Amniotic epithelial cell (primary cell): ENCODE measurements around the gene DGKI.

ENCODE experiments used
- DNase-seq: peaks from one replicate; pipeline ENCODE4 v3.0.0-alpha.2; 2010; ENCODE audit warnings: low read depth

Gene DGKI

GRCh38 chr7:137871170-137871915 lies 24.6 kb upstream of the DGKI start:
- peak; percentile 42 for DNase-seq

GRCh38 chr7:137870684-137871083 lies 23.9 kb upstream of the DGKI start:
- DNase-seq: peak; percentile 53

GRCh38 chr7:137870078-137870477 lies 23.3 kb upstream of the DGKI start:
- DNase-seq: no peak

GRCh38 chr7:137869260-137869659 lies 22.5 kb upstream of the DGKI start:
- no peak for DNase-seq

DNA sequence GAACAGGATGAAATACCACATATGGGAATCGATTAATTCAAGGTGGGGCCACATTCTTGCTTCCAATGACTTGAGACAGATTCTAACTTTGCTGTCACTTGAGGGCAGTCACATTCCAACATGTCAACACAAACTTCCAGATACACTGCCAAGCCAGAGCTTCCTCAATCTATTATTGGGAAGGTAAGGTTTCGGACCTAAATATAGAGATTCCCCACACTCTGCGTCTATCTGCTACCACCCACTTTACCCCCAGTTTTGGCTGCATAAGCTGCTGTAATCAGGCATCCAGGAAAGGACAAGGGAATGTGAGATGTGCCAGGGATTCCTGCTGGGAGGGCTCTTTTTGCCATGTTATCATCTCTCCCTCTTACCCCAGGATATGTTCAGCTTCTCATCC lies 20.5 kb upstream of the DGKI start:
- no peak for DNase-seq

- DNase-seq: no peak
Measured at GRCh38 chr7:137865764-137866163, 19.0 kb upstream of the DGKI start.

DNA sequence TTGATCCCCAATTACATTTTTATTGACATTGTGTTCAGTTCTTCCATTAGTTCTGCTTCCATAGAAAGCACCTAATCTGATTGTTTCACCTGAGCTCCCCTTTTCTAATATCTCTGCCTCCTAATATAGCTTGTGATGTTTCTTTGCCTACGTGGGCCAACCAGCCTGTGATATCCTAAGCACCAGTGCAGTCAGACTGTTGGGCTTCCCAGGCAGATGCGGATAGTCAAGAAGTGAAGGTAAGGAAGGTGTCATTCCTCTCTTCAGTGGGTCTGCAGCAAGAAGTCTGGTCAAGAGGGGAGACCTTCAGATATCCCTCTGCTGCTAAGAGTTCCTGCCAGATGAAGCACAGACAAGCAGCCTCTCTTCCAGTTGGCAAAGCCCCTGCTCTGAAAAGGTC lies 16.2 kb upstream of the DGKI start:
- DNase-seq: no peak

- no peak for DNase-seq
Measured at GRCh38 chr7:137862358-137862757, 15.6 kb upstream of the DGKI start.

- no peak for DNase-seq
Measured at GRCh38 chr7:137860542-137860941, 13.8 kb upstream of the DGKI start.

GRCh38 chr7:137853053-137853452 lies 6.3 kb upstream of the DGKI start:
- no peak for DNase-seq

DNA sequence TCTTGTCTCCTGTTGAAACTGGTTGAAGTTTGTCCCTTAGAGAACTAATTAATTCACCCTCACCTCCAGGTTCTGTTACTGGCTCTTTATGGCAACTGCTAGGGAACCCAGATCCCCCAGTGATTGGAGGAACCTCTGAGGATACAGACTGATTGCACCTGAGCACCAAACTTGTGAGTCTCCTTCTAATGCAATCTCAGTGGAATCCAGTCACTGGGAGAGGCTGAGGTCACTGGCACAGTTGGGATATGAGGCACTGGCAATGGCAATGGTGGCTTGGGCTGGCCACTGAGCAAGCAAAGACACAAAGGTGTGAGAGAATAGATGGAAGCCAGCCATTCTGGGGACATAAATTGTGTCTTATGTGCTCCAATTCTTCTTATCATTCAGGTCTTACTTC lies 5.3 kb upstream of the DGKI start:
- DNase-seq: no peak

DNA sequence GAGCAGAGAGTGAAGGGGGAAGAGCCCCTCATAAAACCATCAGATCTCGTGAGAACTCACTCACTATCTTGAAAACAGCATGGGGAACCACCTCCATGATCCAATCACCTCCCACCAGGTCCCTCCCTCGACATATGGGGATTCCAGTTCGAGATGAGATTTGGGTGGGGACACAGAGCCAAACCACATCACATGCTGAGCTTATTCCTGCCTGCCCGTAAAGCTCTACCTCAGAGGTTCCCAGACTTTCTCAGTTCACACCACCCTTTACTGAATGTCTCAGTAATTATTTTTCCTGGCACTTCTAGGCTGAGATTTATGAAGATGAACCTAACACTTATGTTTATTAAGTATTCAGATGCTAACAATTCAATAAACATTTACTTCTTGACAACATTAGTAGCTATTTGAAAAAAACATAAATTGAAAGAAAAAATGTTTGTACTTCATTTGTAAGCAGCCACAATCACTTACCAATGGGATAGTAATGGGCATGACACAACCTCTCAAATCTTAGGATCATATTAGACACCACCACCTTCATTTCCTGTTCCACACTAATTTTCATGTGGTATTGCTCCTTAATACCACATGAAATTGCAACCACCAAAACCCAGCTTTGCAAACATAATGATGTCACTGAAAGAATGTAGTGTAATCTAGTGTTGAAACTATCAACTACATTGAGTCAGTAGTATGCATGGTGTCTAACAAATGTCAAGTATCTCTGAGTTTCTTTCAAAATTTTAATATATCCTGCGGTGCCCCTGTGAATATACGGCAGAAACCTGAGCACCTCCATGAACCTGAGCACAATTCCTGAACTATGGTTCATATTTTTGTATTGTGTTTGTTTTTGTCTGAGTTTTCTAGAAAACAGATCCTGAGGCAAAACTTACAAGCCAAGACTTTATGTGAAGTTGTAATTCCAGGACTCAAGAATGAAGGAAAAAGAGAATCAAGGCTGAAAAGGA lies 4.5 kb upstream of the DGKI start:
- peak; percentile 71 for DNase-seq

GRCh38 chr7:137850571-137850970 lies 3.8 kb upstream of the DGKI start:
- peak; percentile 54 for DNase-seq

GRCh38 chr7:137848095-137848494 lies 1.3 kb upstream of the DGKI start:
- DNase-seq: no peak

- DNase-seq: peak; percentile 20
Measured at GRCh38 chr7:137847568-137848050, 835 bp upstream of the DGKI start.

DNA sequence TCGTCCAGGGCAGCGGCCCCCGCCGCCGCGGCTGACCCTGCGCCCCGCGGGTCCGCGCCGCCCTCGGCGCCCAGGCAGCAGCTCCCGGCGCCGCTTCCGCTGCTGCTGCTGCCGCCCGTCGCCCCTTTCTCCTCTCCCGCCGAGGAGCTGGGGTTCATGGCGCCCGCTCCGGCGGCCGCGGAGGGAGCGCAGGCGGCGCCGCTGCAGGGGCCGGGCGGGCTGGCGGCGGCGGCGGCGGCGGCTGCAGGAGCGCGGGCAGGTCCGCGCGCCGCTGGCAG lies 286 bp downstream of the DGKI start:
- DNase-seq: no peak

- DNase-seq: no peak
Measured at GRCh38 chr7:137844677-137845425, 1.9 kb downstream of the DGKI start.

- DNase-seq: no peak
Measured at GRCh38 chr7:137839903-137840779, 6.6 kb downstream of the DGKI start.

DNA sequence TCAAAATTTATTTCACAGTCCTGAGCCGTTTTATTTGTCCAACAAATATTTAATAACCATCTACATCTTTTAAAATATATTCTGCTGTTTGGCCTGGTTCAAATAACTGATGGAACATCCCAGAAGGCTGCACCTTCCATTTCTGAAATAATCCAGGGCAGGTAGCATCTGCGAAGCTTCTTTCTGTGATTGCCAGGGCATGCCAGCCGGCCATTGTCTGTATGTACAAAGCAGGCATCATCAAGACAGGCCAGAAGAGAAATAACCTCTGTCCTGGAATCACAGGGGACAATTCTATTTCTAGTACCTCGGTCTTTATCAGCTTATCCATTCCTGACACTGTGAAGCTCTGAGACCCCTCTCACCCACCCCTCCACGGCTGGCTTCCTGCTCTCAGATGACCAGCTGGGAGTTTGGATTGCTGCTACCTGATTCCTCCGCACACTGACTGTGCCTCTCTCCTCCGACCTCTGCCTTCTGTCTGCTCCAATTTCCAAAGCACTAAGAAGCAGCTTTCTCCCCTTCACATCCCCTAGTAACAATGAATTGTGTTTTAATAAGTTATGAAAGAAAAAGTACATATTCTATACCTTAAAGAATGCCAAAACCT lies 8.0 kb downstream of the DGKI start:
- DNase-seq: no peak

- DNase-seq: no peak
Measured at GRCh38 chr7:137836541-137836940, 10.2 kb downstream of the DGKI start.

DNA sequence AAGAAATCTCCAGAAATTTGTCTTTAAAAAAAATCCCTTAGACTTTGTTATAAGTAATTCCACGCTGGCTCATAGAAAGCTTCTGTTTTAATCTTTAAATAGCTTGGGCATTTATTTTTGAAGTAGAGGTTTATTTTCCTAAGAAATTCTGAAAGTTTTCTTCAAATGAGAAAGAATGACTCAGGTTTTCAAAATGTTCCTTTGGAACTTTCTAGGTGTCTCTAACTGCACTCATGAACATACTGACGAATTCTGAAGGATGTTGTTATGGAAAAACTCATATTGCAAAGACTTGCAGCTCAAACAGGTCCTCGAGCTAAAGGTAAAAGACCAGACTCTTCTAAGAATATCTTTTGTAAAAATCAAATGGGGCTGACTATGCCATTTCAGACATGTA lies 10.7 kb downstream of the DGKI start:
- DNase-seq: no peak
